Measurements from ENCODE around the gene TBXAS1. TPM values are rescaled to one million over a fixed set of nuclear protein-coding genes. Genes with fewer than 3 reads are reported as not detected.

The TBXAS1 gene
- total RNA-seq, 2 experiments from 2014 or later: 0.83 to 1.1 TPM

GRCh38 chr7:140061607-140061930 is 232.5 kb downstream of the TBXAS1 start:
- H3K9me3 Mint-ChIP-seq: peaks cover 9% of the 10 kb centered on the region
- CTCF ChIA-PET: interaction anchor here (0.7 kb wide), 1 partner anchor 33 kb away, joined by 3 read pairs; no protein-coding TSS in a partner anchor
- intact Hi-C loops (cut with micrococcal nuclease): loop anchor here (5.0 kb wide), 3 partner anchors 266 to 341 kb away; partner anchors contain the start of gene RAB19
- peaks cover 35% of the 10 kb centered on the region for H3K4me1 Mint-ChIP-seq (ENCODE audit: low read depth)
- no peak for DNase-seq
- peak overlapping the region; percentile 81 for H3K4me3 Mint-ChIP-seq
- peaks cover 3% of the 10 kb centered on the region for H3K36me3 Mint-ChIP-seq (ENCODE audit: low read depth)
- no peak overlapping the region for H3K27ac Mint-ChIP-seq
- no peaks in the 10 kb centered on the region for H3K27me3 Mint-ChIP-seq (ENCODE audit: low read depth)

DNA sequence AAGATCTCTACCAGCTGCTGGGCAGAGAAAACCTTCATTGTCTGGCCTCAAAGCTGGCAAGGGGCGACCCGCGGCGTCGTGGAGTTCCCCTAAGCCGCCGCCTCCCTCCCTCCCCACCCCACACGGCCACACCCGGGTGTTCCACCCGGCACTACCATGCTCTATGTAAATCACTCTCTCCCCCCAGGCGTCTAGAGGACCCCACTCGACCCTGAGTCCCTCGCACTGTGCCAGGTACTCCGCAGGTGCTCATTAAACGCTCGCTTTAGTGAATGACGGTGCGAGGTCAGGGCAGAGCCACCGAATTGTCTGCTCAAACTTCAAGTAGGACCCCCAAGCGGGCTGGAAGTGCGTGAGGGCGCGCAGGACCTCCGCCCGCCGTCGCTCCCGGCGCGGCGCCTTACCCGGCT is 233.1 kb downstream of the TBXAS1 start:
- CTCF ChIA-PET: interaction anchor here (1.4 kb wide), 1 partner anchor 265 kb away, joined by 3 read pairs; no protein-coding TSS in a partner anchor
- peaks cover 7% of the 10 kb centered on the region for H3K36me3 Mint-ChIP-seq (ENCODE audit: low read depth)
- intact Hi-C loops (cut with micrococcal nuclease): loop anchor here (1.0 to 5.0 kb wide), 5 partner anchors 113 to 415 kb away; partner anchors contain the start of gene RAB19
- peak overlapping the region; percentile 81 for H3K4me3 Mint-ChIP-seq
- H3K4me1 Mint-ChIP-seq (ENCODE audit: low read depth): peaks cover 35% of the 10 kb centered on the region
- no peaks in the 10 kb centered on the region for H3K27me3 Mint-ChIP-seq (ENCODE audit: low read depth)
- H3K27ac Mint-ChIP-seq: no peak overlapping the region
- peaks cover 15% of the 10 kb centered on the region for H3K9me3 Mint-ChIP-seq
- DNase-seq: peak; percentile 43

- peaks cover 18% of the 10 kb centered on the region for H3K9me3 Mint-ChIP-seq
- H3K27ac Mint-ChIP-seq: no peak within 1 kb of the TSS
- H3K4me3 Mint-ChIP-seq: peak within 1 kb of the TSS; percentile 81
- CTCF ChIA-PET: interaction anchor here (0.5 to 1.4 kb wide), 2 partner anchors 166 to 264 kb away, joined by 3 to 8 read pairs; no protein-coding TSS in a partner anchor
- intact Hi-C loops (cut with micrococcal nuclease): loop anchor here (1.0 to 5.0 kb wide), 6 partner anchors 113 to 415 kb away; partner anchors contain the start of gene RAB19
- peaks cover 10% of the 10 kb centered on the region for H3K36me3 Mint-ChIP-seq (ENCODE audit: low read depth)
- peak; percentile 76 for DNase-seq
- no peaks in the 10 kb centered on the region for H3K27me3 Mint-ChIP-seq (ENCODE audit: low read depth)
- peaks cover 35% of the 10 kb centered on the region for H3K4me1 Mint-ChIP-seq (ENCODE audit: low read depth)
Measured at GRCh38 chr7:140062528-140063299, 233.7 kb downstream of the TBXAS1 start, which contains the start of gene PARP12. Gene PARP12, minus strand, starts transcription at chr7:140062951. Its CDS starts 104 bp downstream, at chr7:140062847.

DNA sequence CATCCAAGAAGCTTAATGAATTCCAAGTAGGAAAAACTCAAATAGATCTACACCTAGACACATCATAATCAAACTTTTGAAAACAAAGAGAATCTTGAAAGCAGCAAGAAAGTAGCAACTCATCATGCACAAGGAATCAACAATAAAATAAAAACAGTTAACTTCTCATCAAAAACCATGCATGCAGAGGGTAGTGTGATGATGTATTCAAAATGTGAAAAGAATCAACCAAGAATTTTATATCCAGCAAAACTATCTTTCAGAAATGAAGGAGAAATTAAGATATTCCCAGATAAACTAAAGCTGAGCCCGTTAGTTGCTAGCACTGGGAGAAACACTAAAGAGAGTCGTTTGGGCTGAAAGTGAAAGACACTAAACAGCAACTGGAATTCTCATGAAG is 238.0 kb downstream of the TBXAS1 start:
- H3K4me3 Mint-ChIP-seq: no peak overlapping the region
- CTCF ChIA-PET: no interaction called here
- H3K36me3 Mint-ChIP-seq (ENCODE audit: low read depth): peaks cover 7% of the 10 kb centered on the region
- intact Hi-C loops (cut with micrococcal nuclease): no loop called here
- peaks cover 8% of the 10 kb centered on the region for H3K4me1 Mint-ChIP-seq (ENCODE audit: low read depth)
- H3K9me3 Mint-ChIP-seq: peaks cover 25% of the 10 kb centered on the region
- no peak for DNase-seq
- no peaks in the 10 kb centered on the region for H3K27me3 Mint-ChIP-seq (ENCODE audit: low read depth)
- H3K27ac Mint-ChIP-seq: no peak overlapping the region

- H3K36me3 Mint-ChIP-seq (ENCODE audit: low read depth): peaks cover 7% of the 10 kb centered on the region
- no peak overlapping the region for H3K27ac Mint-ChIP-seq
- DNase-seq: no peak
- no peaks in the 10 kb centered on the region for H3K27me3 Mint-ChIP-seq (ENCODE audit: low read depth)
- H3K4me1 Mint-ChIP-seq (ENCODE audit: low read depth): peaks cover 8% of the 10 kb centered on the region
- intact Hi-C loops (cut with micrococcal nuclease): no loop called here
- CTCF ChIA-PET: no interaction called here
- no peak overlapping the region for H3K4me3 Mint-ChIP-seq
- H3K9me3 Mint-ChIP-seq: peaks cover 25% of the 10 kb centered on the region
Measured at GRCh38 chr7:140068033-140068432, 239.0 kb downstream of the TBXAS1 start.

GRCh38 chr7:140069298-140069949 is 240.4 kb downstream of the TBXAS1 start:
- Mint-ChIP-seq H3K27ac (no peak overlapping the region), H3K4me3 (no peak overlapping the region), H3K4me1 (ENCODE audit: low read depth) (peaks cover 8% of the 10 kb centered on the region), H3K27me3 (ENCODE audit: low read depth) (no peaks in the 10 kb centered on the region), H3K36me3 (ENCODE audit: low read depth) (peaks cover 7% of the 10 kb centered on the region), H3K9me3 (peaks cover 25% of the 10 kb centered on the region)
- intact Hi-C loops (cut with micrococcal nuclease): no loop called here
- CTCF ChIA-PET: interaction anchor here (0.6 to 1.6 kb wide), 4 partner anchors 10 to 164 kb away, joined by 3 to 5 read pairs (median 4); no protein-coding TSS in a partner anchor
- no peak for DNase-seq

Other genes with a start within 250 kb of the TBXAS1 start
- gene HIPK2, start 51.3 kb upstream of the TBXAS1 start, total RNA-seq: 10 to 100 TPM; 16.8 to 17.3 TPM
- gene PARP12, start 233.7 kb downstream of the TBXAS1 start, total RNA-seq: 10 to 100 TPM; 25.2 to 25.3 TPM